IMR-90 (cell line): Measurements from ENCODE around the gene MSH5. TPM values are rescaled to one million over a fixed set of nuclear protein-coding genes. Genes with fewer than 3 reads are reported as not detected.
A peak's percentile ranks its signal among the peaks of the same experiment; 100 is the strongest.

Source experiments
- ATAC-seq: fragments of 200-7000 bp; cut with Tn5 transposase; 2 replicates; pipeline ENCODE4 v1.9.1; 2020; ENCODE audit warnings: low read depth, mild to moderate bottlenecking, moderate library complexity
- BruUV-seq: library from RNA; stranded (reverse); fragments of 400-500 nt; replicated peaks from 2 replicates; lab custom pipeline; 2021; lab: Mats Ljungman, UMichigan
- CTCF ChIA-PET: fragments of 300-600 bp; formaldehyde crosslinking; extraction: SDS; loops from one replicate; lab custom pipeline; 2021; ENCODE audit warnings: antibody characterized with exemption; lab: Yijun Ruan, JAX
- POLR2A ChIA-PET: fragments of 300-600 bp; sonication (Branson Sonifier 250); formaldehyde crosslinking; loops from one replicate; lab custom pipeline; 2022; ENCODE audit warnings: antibody characterized with exemption; ENCODE audit not compliant: unreplicated experiment; lab: Charles Lee
- DNase-seq: peaks from one replicate; pipeline ENCODE4 v3.0.0; 2013
- H2AFZ ChIP-seq: replicated peaks from 2 replicates; pipeline ENCODE3; 2013; ENCODE audit warnings: low read length, mild to moderate bottlenecking; ENCODE audit not compliant: poor library complexity
- H2AK5ac ChIP-seq: 2 replicates; pipeline ENCODE4 v1.6.1; 2013; ENCODE audit warnings: low read depth, low read length, inconsistent platforms
- H2AK9ac ChIP-seq: replicated peaks from 2 replicates; pipeline ENCODE3; 2013; ENCODE audit warnings: mild to moderate bottlenecking, low read depth, low read length, moderate library complexity; ENCODE audit not compliant: poor library complexity
- H2BK120ac ChIP-seq: 2 replicates; pipeline ENCODE4 v1.6.1; 2013; ENCODE audit warnings: low read depth, low read length, inconsistent platforms
- H2BK15ac ChIP-seq: 3 replicates; pipeline ENCODE4 v1.6.1; 2013; ENCODE audit warnings: low read depth, low read length, inconsistent platforms
- H2BK20ac ChIP-seq: 2 replicates; pipeline ENCODE4 v1.6.1; 2013; ENCODE audit warnings: low read depth, mild to moderate bottlenecking, inconsistent platforms, low read length, moderate library complexity
- H2BK5ac ChIP-seq: 2 replicates; pipeline ENCODE4 v1.6.1; 2013; ENCODE audit warnings: mild to moderate bottlenecking, low read depth, low read length, inconsistent platforms; ENCODE audit not compliant: poor library complexity, severe bottlenecking
- H3K14ac ChIP-seq: replicated peaks from 2 replicates; pipeline ENCODE4 v1.6.1; 2013; ENCODE audit warnings: low read depth, low read length, inconsistent platforms
- H3K18ac ChIP-seq: 2 replicates; pipeline ENCODE4 v1.6.1; 2013; ENCODE audit warnings: low read depth, low read length, control low read depth
- H3K23ac ChIP-seq: 2 replicates; pipeline ENCODE4 v1.6.1; 2013; ENCODE audit warnings: low read depth, low read length, inconsistent platforms
- H3K27ac ChIP-seq: 2 replicates; pipeline ENCODE4 v1.5.1; 2013; ENCODE audit warnings: mild to moderate bottlenecking, control low read depth, low read length; ENCODE audit not compliant: insufficient read depth
- H3K27me3 ChIP-seq: 2 replicates; pipeline ENCODE4 v1.6.1; 2013; ENCODE audit warnings: low read length; ENCODE audit not compliant: control insufficient read depth, insufficient read depth
- H3K36me3 ChIP-seq: 2 replicates; pipeline ENCODE4 v1.6.1; 2013; ENCODE audit warnings: low read length, mixed read lengths; ENCODE audit not compliant: control insufficient read depth, insufficient read depth
- H3K4ac ChIP-seq: 2 replicates; pipeline ENCODE4 v1.6.1; 2013; ENCODE audit warnings: low read depth, low read length, inconsistent platforms
- H3K4me1 ChIP-seq: 2 replicates; pipeline ENCODE4 v1.6.1; 2013; ENCODE audit warnings: low read length, mixed read lengths; ENCODE audit not compliant: control insufficient read depth, insufficient read depth
- H3K4me2 ChIP-seq: 2 replicates; pipeline ENCODE4 v1.6.1; 2013; ENCODE audit warnings: low read depth, mild to moderate bottlenecking, control low read depth, low read length, moderate library complexity
- H3K4me3 ChIP-seq: 2 replicates; pipeline ENCODE4 v1.5.1; 2013; ENCODE audit warnings: low read depth, mild to moderate bottlenecking, control low read depth, low read length, moderate library complexity; ENCODE audit not compliant: insufficient read depth
- H3K56ac ChIP-seq: 2 replicates; pipeline ENCODE4 v1.6.1; 2013; ENCODE audit warnings: low read length, inconsistent platforms; ENCODE audit not compliant: insufficient read depth; ENCODE audit errors: extremely low read depth
- H3K79me1 ChIP-seq, 2 experiments: 2 replicates each; pipeline ENCODE4 v1.6.1; 2013; ENCODE audit warnings: low read length in 2 of 2, inconsistent platforms in 1 of 2, low read depth in 1 of 2
- H3K9ac ChIP-seq: 2 replicates; pipeline ENCODE4 v1.6.1; 2013; ENCODE audit warnings: low read depth, low read length, control low read depth
- H3K9me1 ChIP-seq: 2 replicates; pipeline ENCODE4 v1.6.1; 2013; ENCODE audit warnings: low read length, inconsistent platforms; ENCODE audit not compliant: insufficient read depth
- H3K9me3 ChIP-seq: 2 replicates; pipeline ENCODE4 v1.6.1; 2013; ENCODE audit warnings: low read length; ENCODE audit not compliant: control insufficient read depth, insufficient read depth
- H4K20me1 ChIP-seq: 2 replicates; pipeline ENCODE4 v1.6.1; 2013; ENCODE audit warnings: low read length, inconsistent platforms; ENCODE audit not compliant: insufficient read depth
- H4K5ac ChIP-seq: 2 replicates; pipeline ENCODE4 v1.6.1; 2013; ENCODE audit warnings: mild to moderate bottlenecking, low read depth, low read length, control low read depth
- H4K8ac ChIP-seq, 2 experiments: 2 replicates each; pipeline ENCODE4 v1.6.1; 2013; ENCODE audit warnings: low read depth in 2 of 2, low read length in 2 of 2, control low read depth in 1 of 2, inconsistent platforms in 1 of 2
- H4K91ac ChIP-seq: 2 replicates; pipeline ENCODE4 v1.6.1; 2013; ENCODE audit warnings: low read depth, low read length, inconsistent platforms; ENCODE audit not compliant: insufficient read depth
- CEBPB ChIP-seq: IDR thresholded peaks from 2 replicates; pipeline ENCODE4 v1.6.1; 2012; ENCODE audit warnings: low read depth, low read length, improper control_type of control experiment
- CHD1 ChIP-seq: IDR thresholded peaks from 2 replicates; pipeline ENCODE4 v1.6.1; 2012; ENCODE audit warnings: low read depth, low read length, improper control_type of control experiment
- FOS ChIP-seq: fragments of 150-350 bp; IDR thresholded peaks from 2 replicates; pipeline ENCODE4 v1.6.1; 2016; ENCODE audit warnings: low read depth, low read length
- MAZ ChIP-seq: IDR thresholded peaks from 2 replicates; pipeline ENCODE4 v1.6.1; 2012; ENCODE audit warnings: low read depth, mild to moderate bottlenecking, low read length, improper control_type of control experiment, moderate library complexity, borderline replicate concordance
- NFE2L2 ChIP-seq: fragments of 150-350 bp; IDR thresholded peaks from 2 replicates; pipeline ENCODE4 v1.6.1; 2016; ENCODE audit warnings: low read depth, mild to moderate bottlenecking, low read length
- POLR2A ChIP-seq: IDR thresholded peaks from 2 replicates; pipeline ENCODE4 v1.6.1; 2012; ENCODE audit warnings: mild to moderate bottlenecking, low read depth, low read length
- RCOR1 ChIP-seq: IDR thresholded peaks from 2 replicates; pipeline ENCODE4 v1.6.1; 2012; ENCODE audit warnings: mild to moderate bottlenecking, low read length, improper control_type of control experiment; ENCODE audit not compliant: insufficient replicate concordance
- RFX5 ChIP-seq: IDR thresholded peaks from 2 replicates; pipeline ENCODE4 v1.8.0; 2012; ENCODE audit warnings: low read depth, mild to moderate bottlenecking, low read length, moderate library complexity
- SMC3 ChIP-seq: fragments of 150-350 bp; IDR thresholded peaks from 2 replicates; pipeline ENCODE4 v1.6.1; 2016; ENCODE audit warnings: low read depth, mild to moderate bottlenecking, antibody characterized with exemption, low read length, moderate library complexity
- WGBS, 2 experiments: methylation state at CpG; one replicate each; pipeline versions ENCODE4 v1.1.5 to v1.1.7; 2013; ENCODE audit warnings: missing lambda C conversion rate in 2 of 2; ENCODE audit not compliant: insufficient read length in 1 of 2; ENCODE audit errors: extremely low coverage in 2 of 2; 5-methylcytosine and 5-hydroxymethylcytosine counted together
- dilution Hi-C: fragments of 300-500 bp; cut with HindIII; formaldehyde crosslinking; loops from one replicate; pipeline ENCODE4 v1.14.3; 2018; ENCODE audit warnings: low sequenced_read_pairs; ENCODE audit not compliant: unreplicated experiment
- in situ Hi-C: fragments of 300-500 bp; cut with MboI; formaldehyde crosslinking; loops from 3 replicates; pipeline ENCODE4 v1.14.3; 2019; ENCODE audit warnings: low sequenced_read_pairs, inconsistent platforms, mixed read lengths
- intact Hi-C: fragments of 100-400 bp; cut with micrococcal nuclease; formaldehyde crosslinking; loops from 2 replicates; pipeline ENCODE4 v1.10.0; 2022
- polyA plus RNA-seq, 3 experiments: library from polyadenylated mRNA; depleted of rRNA; stranded (reverse); fragments of >200 nt; gene quantifications; 2 replicates each; pipeline ENCODE4 v1.2.3, GENCODE V29; 2012; ENCODE audit warnings: low replicate concordance in 1 of 3
- total RNA-seq: library from RNA; depleted of rRNA; stranded (reverse); fragments of >200 nt; gene quantifications from 2 replicates; pipeline ENCODE4 v1.2.3, GENCODE V29; 2012
- TF ChIP-seq, protein P1 (sequence below): conservative IDR thresholded peaks from 2 replicates; pipeline ENCODE4 v1.5.1; 2012; ENCODE audit warnings: mild to moderate bottlenecking, low read depth, low read length, improper control_type of control experiment
- TF ChIP-seq, protein P2 (sequence below): fragments of 150-350 bp; IDR thresholded peaks from 2 replicates; pipeline ENCODE4 v1.6.1; 2016; ENCODE audit warnings: low read depth, mild to moderate bottlenecking, low read length, moderate library complexity, borderline replicate concordance

The MSH5 gene
- total and polyA plus RNA-seq, 2 of the 4 experiments (the other 2 are of a cell fraction) = 5.6 to 15.7 TPM

DNA sequence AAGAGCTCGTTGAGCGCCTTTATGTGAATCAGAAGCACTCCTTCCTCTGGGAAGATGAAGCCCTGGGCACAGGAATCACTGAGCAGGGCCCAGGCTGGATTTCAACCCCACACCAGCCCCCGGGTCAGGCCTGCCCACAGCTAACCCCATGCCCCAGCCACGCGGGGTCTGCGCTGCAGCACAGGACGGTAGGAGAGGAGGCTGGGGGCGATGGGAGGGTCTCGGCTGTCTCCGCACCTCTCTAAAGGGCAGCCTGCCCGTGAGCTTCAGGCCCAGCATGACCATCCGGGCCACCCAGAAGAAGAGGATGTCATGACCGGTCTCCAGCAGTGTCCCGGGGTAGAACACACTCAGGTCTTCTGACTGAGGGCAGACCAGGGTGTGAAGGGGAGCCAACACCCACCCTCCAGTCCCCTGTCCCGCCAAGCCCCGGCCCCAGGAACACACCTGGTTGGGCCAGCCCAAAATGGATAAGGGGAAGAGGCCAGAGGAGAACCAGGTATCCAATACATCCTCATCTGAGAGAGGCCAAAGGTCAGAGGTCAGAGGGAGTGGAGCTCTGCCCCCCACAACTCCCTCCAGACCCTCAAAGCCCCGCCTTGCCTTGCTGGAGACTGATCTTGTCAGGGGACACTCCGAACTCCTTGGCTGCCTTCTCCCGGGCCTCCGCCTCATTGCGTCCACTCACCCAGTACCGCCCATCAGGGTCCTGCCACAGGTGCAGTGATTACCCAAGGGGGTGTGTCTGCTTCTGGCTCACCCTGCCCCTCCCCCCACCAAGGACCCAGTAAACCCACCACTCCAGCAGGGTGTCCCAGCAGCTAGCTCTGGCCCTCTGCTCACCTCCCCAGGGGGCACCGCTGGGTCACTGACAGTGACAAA, 41.7 kb downstream of the MSH5 start:
- CTCF ChIA-PET = interaction anchor here (1.4 kb wide), 1 partner anchor 10 kb away, joined by 3 read pairs; no protein-coding TSS in a partner anchor
- dilution Hi-C loops = no loop called here

More for the DNA sequence above, 41.7 kb downstream of the MSH5 start:
- H3K56ac ChIP-seq = no peak overlapping the region
- H3K27ac ChIP-seq = no peak overlapping the region
- H2BK15ac ChIP-seq = no peak overlapping the region
- no peaks in the 10 kb centered on the region for H4K20me1 ChIP-seq
- no peak overlapping the region for H2BK120ac ChIP-seq
- DNase-seq = no peak
- no peak for ATAC-seq
- H3K9me1 ChIP-seq = 0 out of 2 replicates have a peak, but pooled peaks cover 8% of the 10 kb centered on the region
- peaks cover 0 to 8% of the 10 kb centered on the region in 2 experiments; a peak in 1 of 4 replicates for H3K79me1 ChIP-seq
- H4K91ac ChIP-seq = no peak overlapping the region
- peaks cover 10% of the 10 kb centered on the region for H3K4me1 ChIP-seq
- H4K8ac ChIP-seq = no peak overlapping the region
- BruUV-seq = no TSS peak
- H3K27me3 ChIP-seq = no peaks in the 10 kb centered on the region
- TF ChIP-seq RCOR1 = no peak
- no peak for TF ChIP-seq MAZ
- no peak for TF ChIP-seq RFX5
- TF ChIP-seq SMC3 = no peak
- no peak for TF ChIP-seq FOS
- TF ChIP-seq POLR2A = no peak
- TF ChIP-seq, protein P1, sequence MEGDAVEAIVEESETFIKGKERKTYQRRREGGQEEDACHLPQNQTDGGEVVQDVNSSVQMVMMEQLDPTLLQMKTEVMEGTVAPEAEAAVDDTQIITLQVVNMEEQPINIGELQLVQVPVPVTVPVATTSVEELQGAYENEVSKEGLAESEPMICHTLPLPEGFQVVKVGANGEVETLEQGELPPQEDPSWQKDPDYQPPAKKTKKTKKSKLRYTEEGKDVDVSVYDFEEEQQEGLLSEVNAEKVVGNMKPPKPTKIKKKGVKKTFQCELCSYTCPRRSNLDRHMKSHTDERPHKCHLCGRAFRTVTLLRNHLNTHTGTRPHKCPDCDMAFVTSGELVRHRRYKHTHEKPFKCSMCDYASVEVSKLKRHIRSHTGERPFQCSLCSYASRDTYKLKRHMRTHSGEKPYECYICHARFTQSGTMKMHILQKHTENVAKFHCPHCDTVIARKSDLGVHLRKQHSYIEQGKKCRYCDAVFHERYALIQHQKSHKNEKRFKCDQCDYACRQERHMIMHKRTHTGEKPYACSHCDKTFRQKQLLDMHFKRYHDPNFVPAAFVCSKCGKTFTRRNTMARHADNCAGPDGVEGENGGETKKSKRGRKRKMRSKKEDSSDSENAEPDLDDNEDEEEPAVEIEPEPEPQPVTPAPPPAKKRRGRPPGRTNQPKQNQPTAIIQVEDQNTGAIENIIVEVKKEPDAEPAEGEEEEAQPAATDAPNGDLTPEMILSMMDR = no peak
- no peak for TF ChIP-seq CHD1
- no peak for TF ChIP-seq CEBPB
- TF ChIP-seq, protein P2, sequence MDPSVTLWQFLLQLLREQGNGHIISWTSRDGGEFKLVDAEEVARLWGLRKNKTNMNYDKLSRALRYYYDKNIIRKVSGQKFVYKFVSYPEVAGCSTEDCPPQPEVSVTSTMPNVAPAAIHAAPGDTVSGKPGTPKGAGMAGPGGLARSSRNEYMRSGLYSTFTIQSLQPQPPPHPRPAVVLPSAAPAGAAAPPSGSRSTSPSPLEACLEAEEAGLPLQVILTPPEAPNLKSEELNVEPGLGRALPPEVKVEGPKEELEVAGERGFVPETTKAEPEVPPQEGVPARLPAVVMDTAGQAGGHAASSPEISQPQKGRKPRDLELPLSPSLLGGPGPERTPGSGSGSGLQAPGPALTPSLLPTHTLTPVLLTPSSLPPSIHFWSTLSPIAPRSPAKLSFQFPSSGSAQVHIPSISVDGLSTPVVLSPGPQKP = no peak
- TF ChIP-seq NFE2L2 = no peak
- H3K4me2 ChIP-seq = no peak overlapping the region
- H2AK9ac ChIP-seq = no peak overlapping the region
- no peak overlapping the region for H2BK5ac ChIP-seq
- H2AK5ac ChIP-seq = no peak overlapping the region
- H3K18ac ChIP-seq = no peak overlapping the region
- H3K4me3 ChIP-seq = no peak overlapping the region
- 100% methylated on average over 4 of the region's 23 CpGs; no CpG with 5 or more reads in 1 of the 2 experiments for WGBS, 2 experiments
- no peak overlapping the region for H2BK20ac ChIP-seq
- no peak overlapping the region for H3K9ac ChIP-seq
- H2AFZ ChIP-seq = peak overlapping the region; percentile 32
- H4K5ac ChIP-seq = no peak overlapping the region
- intact Hi-C loops (no loop called here), in situ Hi-C loops (no loop called here)
- POLR2A ChIA-PET = no interaction called here
- H3K9me3 ChIP-seq = no peaks in the 10 kb centered on the region
- H3K23ac ChIP-seq = no peak overlapping the region
- peaks cover 68% of the 10 kb centered on the region for H3K36me3 ChIP-seq
- H3K14ac ChIP-seq = no peak overlapping the region
- H3K4ac ChIP-seq = no peak overlapping the region
